GM23338 (cell line): ENCODE data around the gene BTBD9. TPM values are rescaled to one million over a fixed set of nuclear protein-coding genes. Genes with fewer than 3 reads are reported as not detected.

ENCODE experiments used
- ATAC-seq: fragments of 200-7000 bp; cut with Tn5 transposase; 3 replicates; pipeline ENCODE4 v1.9.1; 2020
- DNase-seq: peaks from one replicate; pipeline ENCODE4 v3.0.0-alpha.2; 2015; ENCODE audit warnings: low spot score
- H2AFZ ChIP-seq: fragments of 200-600 bp; sonication (generic); 2 replicates; pipeline ENCODE4 v1.8.0; 2016; ENCODE audit warnings: antibody characterized with exemption, mild to moderate bottlenecking, moderate library complexity
- H3F3A ChIP-seq: fragments of 200-600 bp; sonication (generic); replicated peaks from 2 replicates; pipeline ENCODE4 v1.8.0; 2017; ENCODE audit warnings: antibody characterized with exemption, mixed run types, low read depth
- H3K27ac ChIP-seq: fragments of 200-600 bp; sonication (generic); 2 replicates; pipeline ENCODE4 v1.6.1; 2016; ENCODE audit warnings: low read depth
- H3K27me3 ChIP-seq: fragments of 200-600 bp; sonication (generic); 2 replicates; pipeline ENCODE4 v1.8.0; 2016; ENCODE audit warnings: mild to moderate bottlenecking, mixed run types, moderate library complexity; ENCODE audit not compliant: insufficient read depth
- H3K36me3 ChIP-seq: fragments of 200-600 bp; sonication (generic); 2 replicates; pipeline ENCODE4 v1.8.0; 2016; ENCODE audit warnings: mild to moderate bottlenecking; ENCODE audit not compliant: insufficient read depth
- H3K4me1 ChIP-seq: fragments of 200-600 bp; sonication (generic); 2 replicates; pipeline ENCODE4 v1.8.0; 2016; ENCODE audit warnings: mild to moderate bottlenecking, moderate library complexity; ENCODE audit not compliant: insufficient read depth
- H3K4me2 ChIP-seq: fragments of 200-600 bp; sonication (generic); 2 replicates; pipeline ENCODE4 v1.7.1; 2017; ENCODE audit warnings: mixed run types
- H3K4me3 ChIP-seq: fragments of 200-600 bp; sonication (generic); 2 replicates; pipeline ENCODE4 v1.6.1; 2016; ENCODE audit warnings: mixed run types
- H3K79me2 ChIP-seq: fragments of 200-600 bp; sonication (generic); replicated peaks from 2 replicates; pipeline ENCODE4 v1.8.0; 2017; ENCODE audit warnings: mild to moderate bottlenecking; ENCODE audit not compliant: insufficient read depth
- H3K9me2 ChIP-seq: fragments of 200-600 bp; sonication (generic); 2 replicates; pipeline ENCODE4 v1.8.0; 2017; ENCODE audit not compliant: insufficient read depth
- H4K20me1 ChIP-seq: fragments of 200-600 bp; sonication (generic); replicated peaks from 2 replicates; pipeline ENCODE4 v1.8.0; 2017; ENCODE audit warnings: mild to moderate bottlenecking; ENCODE audit not compliant: insufficient read depth
- H3K27ac Mint-ChIP-seq: 2 replicates; pipeline ENCODE4 v1.8.0; 2020; ENCODE audit warnings: inconsistent platforms, mild to moderate bottlenecking, moderate library complexity, mixed read lengths
- H3K27me3 Mint-ChIP-seq: 3 replicates; pipeline ENCODE4 v1.8.0; 2022; ENCODE audit warnings: low read depth, mild to moderate bottlenecking, moderate library complexity, mixed read lengths, inconsistent platforms; ENCODE audit not compliant: insufficient read depth, poor library complexity
- H3K36me3 Mint-ChIP-seq: 3 replicates; pipeline ENCODE4 v1.8.0; 2021; ENCODE audit warnings: low read depth, mild to moderate bottlenecking, inconsistent platforms, moderate library complexity, mixed read lengths
- H3K4me1 Mint-ChIP-seq: 3 replicates; pipeline ENCODE4 v1.8.0; 2020; ENCODE audit warnings: mild to moderate bottlenecking, inconsistent platforms, mixed read lengths
- H3K4me3 Mint-ChIP-seq: 3 replicates; pipeline ENCODE4 v1.8.0; 2021; ENCODE audit warnings: moderate library complexity, mild to moderate bottlenecking, inconsistent platforms, mixed read lengths
- H3K9me3 Mint-ChIP-seq: 3 replicates; pipeline ENCODE4 v1.8.0; 2020; ENCODE audit warnings: moderate library complexity, mild to moderate bottlenecking, inconsistent platforms, mixed read lengths
- CREB1 ChIP-seq: fragments of 250-450 bp; sonication (Bioruptor Pico); IDR thresholded peaks from 2 replicates; pipeline ENCODE4 v1.5.0; 2020; ENCODE audit warnings: low read depth, mild to moderate bottlenecking, moderate library complexity
- CTCF ChIP-seq, 2 experiments: fragments of 200-600 bp in 1 of 2; sonication (generic) in 1 of 2; conservative IDR thresholded peaks; 2 replicates each; pipeline versions ENCODE4 v1.5.1 to v1.6.1; 2016 to 2017; ENCODE audit warnings: antibody characterized with exemption in 2 of 2, low read depth in 2 of 2, mild to moderate bottlenecking in 2 of 2, moderate library complexity in 1 of 2
- ETS1 ChIP-seq: IDR thresholded peaks from 2 replicates; pipeline ENCODE4 v1.6.1; 2016; ENCODE audit warnings: antibody characterized with exemption
- EZH2 ChIP-seq: fragments of 200-600 bp; sonication (generic); IDR thresholded peaks from one replicate; pipeline ENCODE4 v1.8.0; 2017; ENCODE audit warnings: antibody characterized with exemption, mild to moderate bottlenecking, low read depth; ENCODE audit not compliant: unreplicated experiment
- EZH2phosphoT487 ChIP-seq: fragments of 200-600 bp; sonication (generic); IDR thresholded peaks from one replicate; pipeline ENCODE4 v1.8.1; 2018; ENCODE audit warnings: antibody characterized with exemption; ENCODE audit not compliant: unreplicated experiment
- JUNB ChIP-seq: IDR thresholded peaks from one replicate; pipeline ENCODE4 v1.6.1; 2016; ENCODE audit warnings: antibody characterized with exemption; ENCODE audit not compliant: unreplicated experiment
- NANOG ChIP-seq: IDR thresholded peaks from 2 replicates; pipeline ENCODE4 v1.6.1; 2016; ENCODE audit warnings: antibody characterized with exemption, borderline replicate concordance
- POLR2AphosphoS5 ChIP-seq: IDR thresholded peaks from 2 replicates; pipeline ENCODE4 v1.6.1; 2016; ENCODE audit warnings: antibody characterized with exemption, low read depth
- REST ChIP-seq: IDR thresholded peaks from one replicate; pipeline ENCODE4 v1.6.1; 2018; ENCODE audit warnings: antibody characterized with exemption; ENCODE audit not compliant: unreplicated experiment
- STAT1 ChIP-seq: IDR thresholded peaks from one replicate; pipeline ENCODE4 v1.6.1; 2016; ENCODE audit warnings: antibody characterized with exemption; ENCODE audit not compliant: unreplicated experiment
- ZNF114 ChIP-seq: fragments of 250-450 bp; sonication (Bioruptor Pico); IDR thresholded peaks from 2 replicates; pipeline ENCODE4 v1.5.0; 2020; ENCODE audit warnings: mild to moderate bottlenecking, moderate library complexity
- ZNF331 ChIP-seq: fragments of 250-450 bp; sonication (Bioruptor Pico); IDR thresholded peaks from 2 replicates; pipeline ENCODE4 v1.5.0; 2020; ENCODE audit warnings: low read depth, mild to moderate bottlenecking, moderate library complexity
- polyA plus RNA-seq: library from polyadenylated mRNA; unstranded; fragments of >200 nt; fragmentation: Nextera tagmentation; extraction: Ambion mirVana; gene quantifications from 2 replicates; pipeline ENCODE4 v1.2.1, GENCODE V29; 2016
- total RNA-seq: library from RNA; depleted of rRNA; stranded (reverse); fragments of >200 nt; shearing (Covaris generic); gene quantifications from 2 replicates; pipeline ENCODE4 v1.2.3, GENCODE V29; 2014
- TF ChIP-seq, protein P1 (sequence below): fragments of 250-450 bp; sonication (Bioruptor Pico); IDR thresholded peaks from 2 replicates; pipeline ENCODE4 v1.5.0; 2020; ENCODE audit warnings: mild to moderate bottlenecking, moderate library complexity

The BTBD9 gene
- total and polyA plus RNA-seq, 2 experiments from 2014 or later, result 4.2 to 5.3 TPM

- H3K36me3 ChIP-seq, result no peaks in the 10 kb centered on the region
- H3K27me3 Mint-ChIP-seq, result peaks cover 13% of the 10 kb centered on the region
- H3K36me3 Mint-ChIP-seq, result peaks cover 2% of the 10 kb centered on the region; the same call in 1 of the 3 replicates
- DNase-seq (no peak), ATAC-seq (no peak)
- H3K4me3 ChIP-seq, result no peak overlapping the region
- no peak overlapping the region for H3K4me3 Mint-ChIP-seq
- H3K4me1 Mint-ChIP-seq, result peaks cover 4% of the 10 kb centered on the region; the same call in 2 of the 3 replicates
- no peaks in the 10 kb centered on the region for H3K9me2 ChIP-seq
- no peak overlapping the region for H3K27ac ChIP-seq
- no peaks in the 10 kb centered on the region for H3K4me1 ChIP-seq
- no peaks in the 10 kb centered on the region for H4K20me1 ChIP-seq
- no peak overlapping the region for H3K27ac Mint-ChIP-seq
- no peaks in the 10 kb centered on the region for H3F3A ChIP-seq
- TF ChIP-seq CREB1 (CRISPR knock-in tag) (no peak), ZNF331 (CRISPR knock-in tag) (no peak), ZNF114 (CRISPR knock-in tag) (no peak), STAT1 (no peak), EZH2 (no peak), NANOG (no peak), POLR2AphosphoS5 (no peak), CTCF (conservative IDR thresholded peaks at IDR 0.05; ENCODE audit: low read depth in 2 of 2) (no peak), EZH2phosphoT487 (no peak), JUNB (no peak), ETS1 (no peak), REST (no peak)
- TF ChIP-seq, protein P1, sequence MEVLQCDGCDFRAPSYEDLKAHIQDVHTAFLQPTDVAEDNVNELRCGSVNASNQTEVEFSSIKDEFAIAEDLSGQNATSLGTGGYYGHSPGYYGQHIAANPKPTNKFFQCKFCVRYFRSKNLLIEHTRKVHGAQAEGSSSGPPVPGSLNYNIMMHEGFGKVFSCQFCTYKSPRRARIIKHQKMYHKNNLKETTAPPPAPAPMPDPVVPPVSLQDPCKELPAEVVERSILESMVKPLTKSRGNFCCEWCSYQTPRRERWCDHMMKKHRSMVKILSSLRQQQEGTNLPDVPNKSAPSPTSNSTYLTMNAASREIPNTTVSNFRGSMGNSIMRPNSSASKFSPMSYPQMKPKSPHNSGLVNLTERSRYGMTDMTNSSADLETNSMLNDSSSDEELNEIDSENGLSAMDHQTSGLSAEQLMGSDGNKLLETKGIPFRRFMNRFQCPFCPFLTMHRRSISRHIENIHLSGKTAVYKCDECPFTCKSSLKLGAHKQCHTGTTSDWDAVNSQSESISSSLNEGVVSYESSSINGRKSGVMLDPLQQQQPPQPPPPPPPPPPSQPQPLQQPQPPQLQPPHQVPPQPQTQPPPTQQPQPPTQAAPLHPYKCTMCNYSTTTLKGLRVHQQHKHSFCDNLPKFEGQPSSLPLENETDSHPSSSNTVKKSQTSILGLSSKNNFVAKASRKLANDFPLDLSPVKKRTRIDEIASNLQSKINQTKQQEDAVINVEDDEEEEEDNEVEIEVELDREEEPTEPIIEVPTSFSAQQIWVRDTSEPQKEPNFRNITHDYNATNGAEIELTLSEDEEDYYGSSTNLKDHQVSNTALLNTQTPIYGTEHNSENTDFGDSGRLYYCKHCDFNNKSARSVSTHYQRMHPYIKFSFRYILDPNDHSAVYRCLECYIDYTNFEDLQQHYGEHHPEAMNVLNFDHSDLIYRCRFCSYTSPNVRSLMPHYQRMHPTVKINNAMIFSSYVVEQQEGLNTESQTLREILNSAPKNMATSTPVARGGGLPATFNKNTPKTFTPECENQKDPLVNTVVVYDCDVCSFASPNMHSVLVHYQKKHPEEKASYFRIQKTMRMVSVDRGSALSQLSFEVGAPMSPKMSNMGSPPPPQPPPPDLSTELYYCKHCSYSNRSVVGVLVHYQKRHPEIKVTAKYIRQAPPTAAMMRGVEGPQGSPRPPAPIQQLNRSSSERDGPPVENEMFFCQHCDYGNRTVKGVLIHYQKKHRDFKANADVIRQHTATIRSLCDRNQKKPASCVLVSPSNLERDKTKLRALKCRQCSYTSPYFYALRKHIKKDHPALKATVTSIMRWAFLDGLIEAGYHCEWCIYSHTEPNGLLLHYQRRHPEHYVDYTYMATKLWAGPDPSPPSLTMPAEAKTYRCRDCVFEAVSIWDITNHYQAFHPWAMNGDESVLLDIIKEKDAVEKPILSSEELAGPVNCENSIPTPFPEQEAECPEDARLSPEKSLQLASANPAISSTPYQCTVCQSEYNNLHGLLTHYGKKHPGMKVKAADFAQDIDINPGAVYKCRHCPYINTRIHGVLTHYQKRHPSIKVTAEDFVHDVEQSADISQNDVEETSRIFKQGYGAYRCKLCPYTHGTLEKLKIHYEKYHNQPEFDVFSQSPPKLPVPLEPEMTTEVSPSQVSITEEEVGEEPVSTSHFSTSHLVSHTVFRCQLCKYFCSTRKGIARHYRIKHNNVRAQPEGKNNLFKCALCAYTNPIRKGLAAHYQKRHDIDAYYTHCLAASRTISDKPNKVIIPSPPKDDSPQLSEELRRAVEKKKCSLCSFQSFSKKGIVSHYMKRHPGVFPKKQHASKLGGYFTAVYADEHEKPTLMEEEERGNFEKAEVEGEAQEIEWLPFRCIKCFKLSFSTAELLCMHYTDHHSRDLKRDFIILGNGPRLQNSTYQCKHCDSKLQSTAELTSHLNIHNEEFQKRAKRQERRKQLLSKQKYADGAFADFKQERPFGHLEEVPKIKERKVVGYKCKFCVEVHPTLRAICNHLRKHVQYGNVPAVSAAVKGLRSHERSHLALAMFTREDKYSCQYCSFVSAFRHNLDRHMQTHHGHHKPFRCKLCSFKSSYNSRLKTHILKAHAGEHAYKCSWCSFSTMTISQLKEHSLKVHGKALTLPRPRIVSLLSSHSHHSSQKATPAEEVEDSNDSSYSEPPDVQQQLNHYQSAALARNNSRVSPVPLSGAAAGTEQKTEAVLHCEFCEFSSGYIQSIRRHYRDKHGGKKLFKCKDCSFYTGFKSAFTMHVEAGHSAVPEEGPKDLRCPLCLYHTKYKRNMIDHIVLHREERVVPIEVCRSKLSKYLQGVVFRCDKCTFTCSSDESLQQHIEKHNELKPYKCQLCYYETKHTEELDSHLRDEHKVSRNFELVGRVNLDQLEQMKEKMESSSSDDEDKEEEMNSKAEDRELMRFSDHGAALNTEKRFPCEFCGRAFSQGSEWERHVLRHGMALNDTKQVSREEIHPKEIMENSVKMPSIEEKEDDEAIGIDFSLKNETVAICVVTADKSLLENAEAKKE (CRISPR knock-in tag), result no peak
- no peaks in the 10 kb centered on the region for H3K27me3 ChIP-seq
- no peak overlapping the region for H3K4me2 ChIP-seq
- no peaks in the 10 kb centered on the region; the same call in 2 of the 3 replicates for H3K9me3 Mint-ChIP-seq
- H3K79me2 ChIP-seq, result no peaks in the 10 kb centered on the region
- no peak overlapping the region for H2AFZ ChIP-seq
Observed at GRCh38 chr6:38160831-38161230, 478.9 kb downstream of the BTBD9 start.
